Esophagus (tissue), 2 donors: ENCODE measurements around the gene SLC12A2. TPM values are rescaled to one million over a fixed set of nuclear protein-coding genes. Genes with fewer than 3 reads are reported as not detected.
A peak's percentile ranks its signal among the peaks of the same experiment; 100 is the strongest.

Experiments
- H3K27ac ChIP-seq, 2 donors: one replicate each; pipeline ENCODE4 v1.5.1; 2013; ENCODE audit warnings: low read depth in 2 of 2, mild to moderate bottlenecking in 2 of 2, inconsistent platforms in 1 of 2, low read length in 1 of 2, moderate library complexity in 1 of 2
- H3K27me3 ChIP-seq, 2 donors: one replicate each; pipeline ENCODE4 v1.6.1; 2013; ENCODE audit warnings: low read length in 2 of 2, control low read depth in 1 of 2, mild to moderate bottlenecking in 1 of 2; ENCODE audit not compliant: insufficient read depth in 2 of 2, control insufficient read depth in 1 of 2
- H3K36me3 ChIP-seq, 2 donors: one replicate each; pipeline ENCODE4 v1.6.1; 2013; ENCODE audit warnings: low read length in 1 of 2; ENCODE audit not compliant: control insufficient read depth in 2 of 2, insufficient read depth in 2 of 2
- H3K4me1 ChIP-seq, 2 donors: one replicate each; pipeline ENCODE4 v1.6.1; 2013; ENCODE audit warnings: low read length in 1 of 2; ENCODE audit not compliant: control insufficient read depth in 2 of 2, insufficient read depth in 2 of 2
- H3K4me3 ChIP-seq, 2 donors: one replicate each; pipeline ENCODE4 v1.5.1; 2013; ENCODE audit warnings: low read length in 2 of 2, mild to moderate bottlenecking in 2 of 2, low read depth in 1 of 2, moderate library complexity in 1 of 2
- H3K9me3 ChIP-seq, 2 donors: one replicate each; pipeline ENCODE4 v1.6.1; 2013; ENCODE audit warnings: mild to moderate bottlenecking in 2 of 2, low read depth in 1 of 2, low read length in 1 of 2, moderate library complexity in 1 of 2; ENCODE audit not compliant: control insufficient read depth in 2 of 2, insufficient read depth in 1 of 2
- WGBS, 2 donors: extraction: QIAGEN DNeasy Blood & Tissue Kit; methylation state at CpG; one replicate each; pipeline ENCODE4 v1.1.7; 2013; 5-methylcytosine and 5-hydroxymethylcytosine counted together
- polyA plus RNA-seq, 2 donors: library from polyadenylated mRNA; stranded (reverse); fragments of 200-250 nt; gene quantifications; one replicate each; pipeline ENCODE4 v1.2.3, GENCODE V29; 2013
- donor health status: healthy with polysubstance abuse.
- donor health status: Bipolar disorder and iron deficiency.

The SLC12A2 gene
- polyA plus RNA-seq, 2 donors, result 1.2 to 2.0 TPM

DNA sequence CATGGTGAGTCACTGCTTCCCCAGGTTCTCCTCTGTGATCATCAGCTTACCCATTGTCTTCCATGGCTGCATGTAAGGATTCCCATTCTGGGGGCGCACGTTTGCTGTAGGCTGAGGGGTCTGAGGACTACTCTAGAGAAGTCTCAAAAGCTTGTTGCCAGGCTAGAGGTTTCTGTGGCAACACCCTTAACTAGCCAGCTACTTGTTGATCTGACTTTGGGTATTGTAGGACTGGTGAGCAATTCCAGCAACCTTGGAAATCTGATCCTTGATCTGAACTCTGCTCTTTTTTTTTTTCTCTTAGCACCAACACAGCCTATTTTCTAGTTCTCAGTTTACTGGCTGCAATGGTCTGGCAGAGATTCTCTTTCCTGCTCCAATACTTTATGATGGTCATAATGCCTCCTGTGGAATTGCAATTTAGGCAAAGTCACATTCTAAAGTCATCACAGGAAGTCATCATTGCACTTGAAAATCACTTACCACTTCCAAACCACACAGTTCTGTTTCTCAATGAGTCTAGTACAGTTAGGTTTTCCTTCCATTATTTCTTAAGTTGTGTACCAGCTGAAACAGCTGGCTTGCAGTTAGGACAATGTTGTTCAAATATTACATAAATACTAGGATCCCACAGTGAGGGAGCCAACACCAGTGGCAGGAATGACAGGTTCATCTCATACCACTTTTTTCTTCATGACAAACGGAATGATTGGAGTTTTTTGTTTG, 110.3 kb downstream of the SLC12A2 start:
- Histone ChIP-seq H3K27ac (no peak overlapping the region), H3K36me3 (no peaks in the 10 kb centered on the region), H3K4me1 (peaks cover 0 to 2% of the 10 kb centered on the region in 2 donors), H3K27me3 (no peaks in the 10 kb centered on the region), H3K9me3 (no peaks in the 10 kb centered on the region), H3K4me3 (no peak overlapping the region)
- 88 to 89% methylated on average over 3 of the region's 3 CpGs for WGBS, 2 donors

DNA sequence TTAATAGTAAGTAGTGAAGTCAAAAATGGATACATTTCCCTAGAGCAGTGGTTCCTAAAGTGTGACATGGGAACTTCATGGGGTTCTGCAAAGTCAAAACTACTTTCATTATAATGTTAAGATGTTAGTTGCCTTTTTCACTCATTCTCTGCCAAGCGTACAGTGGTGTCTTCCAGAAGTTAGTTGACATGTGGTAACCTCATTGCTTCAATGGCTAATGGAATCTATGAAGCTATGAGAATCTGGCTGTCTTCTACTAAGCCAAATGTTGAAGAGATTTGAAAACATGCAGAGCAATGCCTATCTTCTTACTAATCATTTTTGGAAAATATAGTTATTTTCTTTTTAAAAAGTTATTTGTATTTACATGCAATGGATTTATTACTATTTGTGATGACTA, 111.8 kb downstream of the SLC12A2 start:
- WGBS, 2 donors, result 80 to 91% methylated on average over 1 of the region's 1 CpG
- Histone ChIP-seq H3K9me3 (no peaks in the 10 kb centered on the region), H3K4me3 (no peak overlapping the region), H3K4me1 (peaks cover 0 to 6% of the 10 kb centered on the region in 2 donors), H3K27me3 (no peaks in the 10 kb centered on the region), H3K36me3 (no peaks in the 10 kb centered on the region), H3K27ac (no peak overlapping the region)

DNA sequence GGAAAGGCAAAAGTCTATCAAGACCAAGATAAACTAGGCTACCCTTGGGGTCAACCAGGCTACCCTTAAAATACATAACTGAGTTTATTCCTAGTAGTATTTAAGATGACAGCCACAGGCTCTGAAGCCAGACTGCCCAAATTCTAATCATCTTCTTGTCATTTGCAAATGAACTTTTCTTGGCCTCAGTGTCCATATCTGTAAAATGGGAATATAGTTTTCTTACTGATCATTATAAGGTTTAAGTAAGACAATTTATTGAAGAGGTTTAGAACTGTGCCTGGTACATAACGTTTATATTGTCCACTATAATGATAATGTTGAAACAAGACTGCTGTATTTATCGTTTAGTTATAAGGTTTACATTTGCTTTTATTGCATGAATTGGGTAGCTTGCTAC, 112.5 kb downstream of the SLC12A2 start:
- H3K4me1 ChIP-seq, result peaks cover 0 to 6% of the 10 kb centered on the region in 2 donors
- H3K27ac ChIP-seq, result no peak overlapping the region
- 89 to 95% methylated on average over 2 of the region's 2 CpGs for WGBS, 2 donors
- no peaks in the 10 kb centered on the region for H3K9me3 ChIP-seq
- H3K36me3 ChIP-seq, result no peaks in the 10 kb centered on the region
- no peak overlapping the region for H3K4me3 ChIP-seq
- no peaks in the 10 kb centered on the region for H3K27me3 ChIP-seq

DNA sequence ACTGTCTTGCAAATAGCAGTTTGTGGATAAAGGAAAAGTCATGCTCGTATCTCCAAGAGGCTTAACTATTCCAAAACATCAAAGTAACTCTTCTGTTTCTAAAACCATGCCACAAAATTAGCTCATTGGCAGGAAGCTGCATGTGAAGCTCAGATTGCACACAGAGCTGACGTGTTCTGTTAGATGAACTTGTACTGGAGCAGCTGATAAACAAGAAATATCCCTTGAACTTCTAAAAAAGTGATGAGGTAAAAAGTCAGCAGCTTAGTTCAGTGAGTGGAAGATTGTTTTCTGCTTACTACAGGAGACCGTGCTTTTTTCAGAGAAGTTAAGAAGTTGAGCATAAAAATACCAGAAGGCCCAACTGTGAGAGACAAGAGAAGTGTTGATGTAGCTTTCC, 113.2 kb downstream of the SLC12A2 start:
- H3K4me1 ChIP-seq, result peaks cover 0 to 6% of the 10 kb centered on the region in 2 donors
- no peak overlapping the region for H3K27ac ChIP-seq
- 70 to 72% methylated on average over 3 of the region's 3 CpGs for WGBS, 2 donors
- H3K36me3 ChIP-seq, result no peaks in the 10 kb centered on the region
- no peaks in the 10 kb centered on the region for H3K27me3 ChIP-seq
- no peak overlapping the region for H3K4me3 ChIP-seq
- H3K9me3 ChIP-seq, result no peaks in the 10 kb centered on the region

DNA sequence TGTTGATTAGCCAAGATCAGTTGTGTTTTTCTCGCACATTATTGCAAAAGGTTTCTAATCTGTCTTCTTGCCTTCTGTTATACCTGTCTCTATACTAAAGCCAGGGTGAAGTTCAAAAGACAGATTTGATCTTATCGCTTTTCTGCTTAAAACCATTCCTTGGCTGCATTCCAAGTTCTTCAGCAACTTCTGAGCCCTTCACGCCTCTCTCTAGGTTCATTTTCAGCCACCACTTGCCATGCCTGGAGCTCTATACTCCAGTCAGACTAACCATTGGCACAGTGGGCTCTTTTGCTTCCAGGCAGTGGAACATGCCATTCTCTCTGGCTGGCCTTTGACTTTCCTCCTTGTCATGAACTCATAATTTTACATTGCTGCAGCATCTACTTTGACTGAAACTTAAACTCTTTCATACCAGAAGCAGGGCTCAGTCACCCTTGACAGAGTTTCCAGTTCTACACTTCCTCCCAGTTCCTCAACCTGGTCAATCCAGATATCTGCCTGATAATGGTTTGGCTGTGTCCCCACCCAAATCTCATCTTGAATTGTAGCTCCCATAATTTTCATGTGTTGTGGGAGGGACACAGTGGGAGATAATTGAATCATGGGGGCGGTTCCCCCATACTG, 114.4 kb downstream of the SLC12A2 start:
- Histone ChIP-seq H3K4me1 (peaks cover 0 to 6% of the 10 kb centered on the region in 2 donors), H3K36me3 (no peaks in the 10 kb centered on the region), H3K27me3 (no peaks in the 10 kb centered on the region), H3K9me3 (no peaks in the 10 kb centered on the region), H3K4me3 (no peak overlapping the region), H3K27ac (no peak overlapping the region)
- WGBS, 2 donors, result 78 to 89% methylated on average over 4 of the region's 4 CpGs

DNA sequence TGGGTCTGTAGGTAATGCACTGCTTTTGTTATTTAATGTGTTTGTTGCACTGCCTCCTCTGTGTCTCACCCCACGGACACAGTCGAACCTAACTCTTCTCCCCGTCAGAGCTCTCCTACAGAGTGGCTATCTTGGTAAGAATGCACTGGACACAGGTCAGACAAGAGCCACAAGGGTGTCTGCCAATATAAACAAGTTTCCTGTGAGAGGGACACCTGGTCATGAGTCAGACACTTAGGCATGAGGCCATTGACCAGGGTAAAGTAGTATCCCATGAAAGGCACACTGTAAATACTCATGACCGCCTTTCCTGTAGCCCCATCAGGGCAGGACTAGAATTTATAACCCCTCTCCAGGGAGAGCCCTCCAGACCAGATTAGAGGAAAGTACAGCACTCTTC, 115.5 kb downstream of the SLC12A2 start:
- Histone ChIP-seq H3K9me3 (no peaks in the 10 kb centered on the region), H3K27me3 (no peaks in the 10 kb centered on the region), H3K4me1 (peaks cover 0 to 6% of the 10 kb centered on the region in 2 donors), H3K36me3 (no peaks in the 10 kb centered on the region), H3K4me3 (no peak overlapping the region), H3K27ac (peak overlapping the region in 1 of 2 donors; percentile 66)
- 80 to 82% methylated on average over 4 of the region's 4 CpGs for WGBS, 2 donors

DNA sequence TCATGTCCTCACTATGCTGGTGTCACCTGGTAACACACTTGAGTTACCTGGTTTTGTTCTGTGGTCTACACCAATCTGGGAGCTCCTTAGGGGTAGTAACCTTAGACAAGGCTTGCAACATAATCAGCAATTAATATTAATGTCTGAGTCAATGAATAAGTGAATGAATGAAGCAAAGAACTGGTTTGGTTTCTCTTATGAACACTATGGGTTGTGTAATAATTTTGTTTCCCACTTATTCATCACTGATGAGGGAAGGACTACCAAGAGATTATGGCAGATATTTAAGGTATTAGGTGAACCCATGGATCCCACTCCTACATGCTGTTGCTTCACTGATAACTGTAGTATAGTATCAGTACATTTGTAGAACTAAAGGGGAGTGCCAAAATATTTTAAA, 116.0 kb downstream of the SLC12A2 start:
- Histone ChIP-seq H3K27ac (peak overlapping the region in 1 of 2 donors; percentile 66), H3K4me3 (no peak overlapping the region), H3K4me1 (peaks cover 0 to 6% of the 10 kb centered on the region in 2 donors), H3K36me3 (no peaks in the 10 kb centered on the region), H3K27me3 (no peaks in the 10 kb centered on the region), H3K9me3 (no peaks in the 10 kb centered on the region)

DNA sequence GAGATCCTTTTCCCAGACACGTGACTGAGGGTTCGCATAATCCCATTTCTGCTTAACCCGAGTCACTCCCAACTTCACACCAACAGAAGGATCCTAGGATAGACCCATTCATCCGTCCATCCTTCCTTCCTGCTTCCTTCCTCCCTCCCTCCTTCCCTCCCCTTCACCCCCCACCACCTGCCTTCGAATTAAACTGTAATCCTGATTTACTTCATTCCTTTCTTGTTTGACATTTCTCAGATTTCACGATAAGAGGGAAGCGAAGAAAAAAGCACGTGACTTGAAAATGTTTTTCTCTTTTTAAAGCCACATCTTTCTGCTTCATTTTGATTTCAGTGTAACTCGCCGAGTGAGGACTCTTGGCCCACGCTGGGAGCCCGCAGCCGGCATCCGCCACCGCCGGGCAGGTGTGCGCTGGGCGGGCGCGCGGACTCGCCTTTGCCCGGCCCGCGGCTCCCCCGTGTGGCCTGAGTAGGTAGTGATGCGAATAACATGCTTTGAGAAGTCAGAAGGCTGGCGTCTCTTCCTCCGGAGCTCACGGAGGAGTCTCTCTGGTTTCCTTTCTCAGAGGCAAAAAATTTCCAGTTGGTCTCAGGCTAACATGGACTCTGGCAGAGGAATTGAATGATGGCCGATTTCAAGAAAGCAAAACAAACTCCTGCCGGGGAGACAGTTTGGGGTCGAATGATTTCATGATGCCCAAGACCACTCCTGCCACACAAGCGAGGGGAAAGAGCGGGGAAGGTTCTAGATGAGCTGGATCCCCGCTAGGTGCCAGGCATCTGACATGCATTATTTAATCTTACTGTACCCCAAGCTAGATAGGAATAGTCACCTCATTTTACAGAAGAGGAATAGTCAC, 117.7 kb downstream of the SLC12A2 start:
- no peaks in the 10 kb centered on the region for H3K36me3 ChIP-seq
- no peak overlapping the region for H3K27ac ChIP-seq
- WGBS, 2 donors, result 12% methylated on average over 36 of the region's 36 CpGs
- H3K4me3 ChIP-seq, result peak overlapping the region in 1 of 2 donors; percentile 34
- H3K4me1 ChIP-seq, result peaks cover 0 to 6% of the 10 kb centered on the region in 2 donors
- no peaks in the 10 kb centered on the region for H3K9me3 ChIP-seq
- no peaks in the 10 kb centered on the region for H3K27me3 ChIP-seq

DNA sequence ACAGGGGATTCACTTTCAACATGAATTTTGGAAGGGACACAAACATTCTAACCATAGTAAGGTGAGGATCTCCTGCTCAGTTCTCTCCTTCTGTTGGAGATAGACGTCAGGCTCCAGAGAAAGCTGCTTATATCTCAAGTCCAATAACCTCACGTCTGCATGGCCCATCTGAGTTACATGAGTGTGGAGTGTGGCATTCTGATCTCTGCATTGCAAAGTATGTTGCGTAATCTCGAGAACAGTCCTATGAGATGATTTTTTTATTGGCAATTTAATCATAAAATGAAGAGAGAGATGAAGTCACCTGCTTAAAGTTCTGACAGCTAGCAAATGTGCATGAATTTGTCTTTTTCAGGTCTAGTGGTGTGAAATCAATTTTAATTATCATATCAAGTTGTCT, 118.8 kb downstream of the SLC12A2 start:
- Histone ChIP-seq H3K4me3 (no peak overlapping the region), H3K4me1 (peaks cover 0 to 6% of the 10 kb centered on the region in 2 donors), H3K27ac (no peak overlapping the region), H3K27me3 (no peaks in the 10 kb centered on the region), H3K9me3 (no peaks in the 10 kb centered on the region), H3K36me3 (no peaks in the 10 kb centered on the region)
- 69 to 70% methylated on average over 4 of the region's 4 CpGs for WGBS, 2 donors
